Nephron (organoid): ENCODE results near the gene TLN1.
A peak's percentile ranks its signal among the peaks of the same experiment; 100 is the strongest.

ENCODE experiments used
- H3K27ac Mint-ChIP-seq, 3 experiments: 2 replicates each; pipeline ENCODE4 v1.8.0; 2020; ENCODE audit warnings: mixed read lengths in 3 of 3, mild to moderate bottlenecking in 2 of 3, moderate library complexity in 1 of 3
- H3K27me3 Mint-ChIP-seq: 2 replicates; pipeline ENCODE4 v1.8.0; 2021; ENCODE audit warnings: low read depth, mild to moderate bottlenecking, moderate library complexity, mixed read lengths
- H3K36me3 Mint-ChIP-seq: 2 replicates; pipeline ENCODE4 v1.8.0; 2020; ENCODE audit warnings: low read depth, mixed read lengths
- H3K4me1 Mint-ChIP-seq: 2 replicates; pipeline ENCODE4 v1.8.0; 2020; ENCODE audit warnings: mixed read lengths
- H3K4me3 Mint-ChIP-seq, 3 experiments: 2 replicates each; pipeline ENCODE4 v1.8.0; 2020; ENCODE audit warnings: mild to moderate bottlenecking in 3 of 3, mixed read lengths in 3 of 3, moderate library complexity in 2 of 3
- H3K9me3 Mint-ChIP-seq: 2 replicates; pipeline ENCODE4 v1.8.0; 2020; ENCODE audit warnings: mixed read lengths
- CTCF ChIP-seq, 3 experiments: fragments of 200-600 bp; sonication (generic); IDR thresholded peaks; one replicate each; pipeline ENCODE4 v1.5.0; 2021; ENCODE audit warnings: antibody characterized with exemption in 3 of 3; ENCODE audit not compliant: unreplicated experiment in 3 of 3

TLN1 gene

DNA sequence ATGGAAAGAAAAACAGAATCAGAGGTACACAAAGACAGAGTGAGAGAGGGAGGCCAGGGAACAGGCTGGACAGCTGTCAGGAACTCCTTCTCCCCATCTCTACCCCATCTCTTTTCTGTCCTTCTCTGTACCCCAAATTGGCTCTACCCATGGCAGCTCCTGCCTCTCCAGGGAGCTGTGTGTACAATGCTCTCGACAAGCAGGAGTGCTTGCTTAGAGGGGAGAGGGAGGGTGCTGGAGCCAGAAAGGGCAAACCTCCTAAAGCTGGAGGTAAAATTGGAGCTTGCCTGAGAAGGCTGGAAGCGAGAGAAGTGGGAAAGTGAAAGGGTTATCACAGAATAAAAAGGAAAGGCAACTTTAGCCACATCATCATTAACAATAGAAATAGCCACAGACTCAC lies 48.7 kb downstream of the TLN1 start:
- peak overlapping the region in 2 of 3 experiments; percentile 17 to 52 for H3K27ac Mint-ChIP-seq
- H3K36me3 Mint-ChIP-seq = peaks cover 43% of the 10 kb centered on the region
- H3K4me3 Mint-ChIP-seq = peak overlapping the region in 1 of 3 experiments; percentile 60
- peaks cover 53% of the 10 kb centered on the region for H3K4me1 Mint-ChIP-seq
- no peaks in the 10 kb centered on the region for H3K9me3 Mint-ChIP-seq
- no peak for TF ChIP-seq CTCF (IDR thresholded peaks at IDR 0.05; ENCODE audit: unreplicated experiment in 3 of 3)
- peaks cover 3% of the 10 kb centered on the region for H3K27me3 Mint-ChIP-seq

- no peak for TF ChIP-seq CTCF (IDR thresholded peaks at IDR 0.05; ENCODE audit: unreplicated experiment in 3 of 3)
- peaks cover 3% of the 10 kb centered on the region for H3K27me3 Mint-ChIP-seq
- no peaks in the 10 kb centered on the region for H3K9me3 Mint-ChIP-seq
- peaks cover 53% of the 10 kb centered on the region for H3K4me1 Mint-ChIP-seq
- H3K27ac Mint-ChIP-seq = peak overlapping the region in 2 of 3 experiments; percentile 17 to 40
- no peak overlapping the region for H3K4me3 Mint-ChIP-seq
- peaks cover 43% of the 10 kb centered on the region for H3K36me3 Mint-ChIP-seq
These were observed 49.3 kb downstream of the TLN1 start for GRCh38 chr9:35682520-35683315.

- no peak for TF ChIP-seq CTCF (IDR thresholded peaks at IDR 0.05; ENCODE audit: unreplicated experiment in 3 of 3)
- Mint-ChIP-seq H3K4me1 (peaks cover 46% of the 10 kb centered on the region), H3K4me3 (peak overlapping the region in 1 of 3 experiments; percentile 66), H3K27me3 (peaks cover 3% of the 10 kb centered on the region), H3K36me3 (peaks cover 38% of the 10 kb centered on the region), H3K27ac (peak overlapping the region in 2 of 3 experiments; percentile 17 to 40), H3K9me3 (no peaks in the 10 kb centered on the region)
These were observed 49.9 kb downstream of the TLN1 start for GRCh38 chr9:35682051-35682450.

DNA sequence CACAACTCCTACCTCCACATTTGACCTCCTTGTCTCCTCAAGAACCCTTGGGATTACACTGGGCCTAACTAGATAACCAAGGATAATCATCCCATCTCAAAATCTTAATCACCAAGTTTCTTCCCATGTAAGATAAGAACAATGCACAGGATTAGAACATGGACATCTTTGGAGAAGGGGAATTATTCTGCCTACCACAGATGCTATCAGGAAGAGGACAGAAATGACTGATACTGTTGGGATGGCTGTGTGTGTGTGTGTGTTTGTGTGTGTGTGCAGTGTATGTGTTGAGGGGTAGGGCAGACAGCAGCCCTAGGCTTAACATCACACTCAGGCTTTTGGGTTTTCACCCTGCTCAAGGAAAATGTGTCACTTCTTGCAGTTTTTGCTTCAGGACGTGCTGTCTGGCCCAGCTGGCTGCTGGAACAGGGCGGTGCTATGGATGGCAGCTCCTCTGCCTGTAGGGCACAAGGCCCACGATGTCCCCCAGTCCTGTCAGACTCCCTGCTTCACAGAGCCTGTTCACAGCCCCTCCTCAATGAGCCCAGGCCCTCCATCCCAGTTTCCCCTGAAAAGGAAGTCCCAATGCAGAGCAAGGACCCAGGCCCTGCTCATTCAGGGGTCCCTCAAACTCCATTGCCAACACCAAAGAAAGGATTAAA lies 50.5 kb downstream of the TLN1 start:
- H3K9me3 Mint-ChIP-seq = no peaks in the 10 kb centered on the region

GRCh38 chr9:35680331-35681105 lies 51.5 kb downstream of the TLN1 start:
- Mint-ChIP-seq H3K27ac (peak overlapping the region in 1 of 3 experiments; percentile 21), H3K4me1 (peaks cover 38% of the 10 kb centered on the region), H3K4me3 (no peak overlapping the region), H3K9me3 (no peaks in the 10 kb centered on the region), H3K27me3 (peaks cover 3% of the 10 kb centered on the region), H3K36me3 (peaks cover 30% of the 10 kb centered on the region)
- no peak for TF ChIP-seq CTCF (IDR thresholded peaks at IDR 0.05; ENCODE audit: unreplicated experiment in 3 of 3)

More for the DNA sequence above, 50.5 kb downstream of the TLN1 start:
- H3K27ac Mint-ChIP-seq = peak overlapping the region; percentile 17 to 35 (median 19)
- no peak for TF ChIP-seq CTCF (IDR thresholded peaks at IDR 0.05; ENCODE audit: unreplicated experiment in 3 of 3)
- H3K36me3 Mint-ChIP-seq = peaks cover 34% of the 10 kb centered on the region
- peaks cover 3% of the 10 kb centered on the region for H3K27me3 Mint-ChIP-seq
- peaks cover 42% of the 10 kb centered on the region for H3K4me1 Mint-ChIP-seq
- H3K4me3 Mint-ChIP-seq = peak overlapping the region in 1 of 3 experiments; percentile 0
